ENCODE results near the gene DAP. TPM values are rescaled to one million over a fixed set of nuclear protein-coding genes. Genes with fewer than 3 reads are reported as not detected.
"Not testable (repeated sequence)": the region's sequence is repeated elsewhere in the genome, so short reads cannot be mapped to it uniquely, and the experiment has no call there.

DAP gene
- polyA plus RNA-seq, 1 experiment: 117 TPM

DNA sequence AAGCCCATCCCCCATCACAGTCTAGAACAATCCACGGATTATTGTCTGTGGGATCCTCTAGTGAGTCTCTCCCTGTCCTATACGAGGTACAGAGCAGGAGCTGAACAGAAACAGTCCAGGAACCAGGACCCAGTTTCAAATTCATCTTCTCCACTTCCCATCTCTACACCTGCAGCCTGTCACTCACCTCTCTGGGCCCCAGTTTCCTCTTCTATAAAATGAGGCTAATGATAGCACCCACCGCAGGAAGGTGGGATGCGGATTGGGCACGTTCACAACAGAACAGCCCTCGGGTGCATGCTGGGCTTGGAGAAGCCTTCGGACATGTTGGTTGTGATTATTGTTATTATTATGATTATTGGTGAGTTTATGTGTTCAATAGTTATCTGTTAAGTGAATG is 118.7 kb downstream of the DAP start:
- H3K27me3 ChIP-seq (ENCODE audit: control insufficient read depth, insufficient read depth, low read length): no peaks in the 10 kb centered on the region
- TF ChIP-seq, protein P1, sequence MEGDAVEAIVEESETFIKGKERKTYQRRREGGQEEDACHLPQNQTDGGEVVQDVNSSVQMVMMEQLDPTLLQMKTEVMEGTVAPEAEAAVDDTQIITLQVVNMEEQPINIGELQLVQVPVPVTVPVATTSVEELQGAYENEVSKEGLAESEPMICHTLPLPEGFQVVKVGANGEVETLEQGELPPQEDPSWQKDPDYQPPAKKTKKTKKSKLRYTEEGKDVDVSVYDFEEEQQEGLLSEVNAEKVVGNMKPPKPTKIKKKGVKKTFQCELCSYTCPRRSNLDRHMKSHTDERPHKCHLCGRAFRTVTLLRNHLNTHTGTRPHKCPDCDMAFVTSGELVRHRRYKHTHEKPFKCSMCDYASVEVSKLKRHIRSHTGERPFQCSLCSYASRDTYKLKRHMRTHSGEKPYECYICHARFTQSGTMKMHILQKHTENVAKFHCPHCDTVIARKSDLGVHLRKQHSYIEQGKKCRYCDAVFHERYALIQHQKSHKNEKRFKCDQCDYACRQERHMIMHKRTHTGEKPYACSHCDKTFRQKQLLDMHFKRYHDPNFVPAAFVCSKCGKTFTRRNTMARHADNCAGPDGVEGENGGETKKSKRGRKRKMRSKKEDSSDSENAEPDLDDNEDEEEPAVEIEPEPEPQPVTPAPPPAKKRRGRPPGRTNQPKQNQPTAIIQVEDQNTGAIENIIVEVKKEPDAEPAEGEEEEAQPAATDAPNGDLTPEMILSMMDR (IDR thresholded peaks at IDR 0.05; ENCODE audit: low read depth, low read length): no peak
- DNase-seq (ENCODE audit: low read depth, low spot score): no peak
- CTCF ChIA-PET: no interaction called here
- H3K27ac ChIP-seq (ENCODE audit: low read depth, low read length): no peak overlapping the region
- POLR2A ChIA-PET: no interaction called here
- H3K9me3 ChIP-seq (ENCODE audit: control insufficient read depth, insufficient read depth, low read length): peaks cover 12% of the 10 kb centered on the region
- no peak overlapping the region for H3K4me3 ChIP-seq (ENCODE audit: low read depth, low read length)

DNA sequence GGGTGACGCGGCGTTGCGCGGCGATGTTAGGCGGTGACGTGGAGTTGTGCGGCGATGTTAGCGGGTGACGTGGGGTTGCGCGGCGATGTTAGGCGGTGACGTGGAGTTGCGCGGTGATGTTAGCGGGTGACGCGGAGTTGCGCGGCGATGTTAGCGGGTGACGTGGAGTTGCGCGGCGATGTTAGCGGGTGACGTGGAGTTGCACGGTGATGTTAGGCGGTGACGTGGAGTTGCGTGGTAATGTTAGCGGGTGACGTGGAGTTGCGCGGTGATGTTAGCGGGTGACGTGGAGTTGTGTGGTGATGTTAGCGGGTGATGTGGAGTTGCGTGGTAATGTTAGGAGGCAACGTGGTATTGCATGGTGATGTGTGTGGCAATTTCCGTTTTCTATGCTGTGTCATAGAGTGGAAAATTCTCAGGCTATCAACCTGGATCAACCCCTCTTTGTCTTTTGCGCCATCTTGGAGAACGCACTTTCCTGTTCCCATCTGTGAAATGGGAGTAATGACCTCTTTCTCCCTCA is 121.1 kb downstream of the DAP start:
- CTCF ChIA-PET: interaction anchor here (0.8 kb wide), 1 partner anchor 187 kb away, joined by 3 read pairs; no protein-coding TSS in a partner anchor
- no peak overlapping the region for H3K27ac ChIP-seq (ENCODE audit: low read depth, low read length)
- TF ChIP-seq, protein P1 (IDR thresholded peaks at IDR 0.05; ENCODE audit: low read depth, low read length): no peak
- H3K27me3 ChIP-seq (ENCODE audit: control insufficient read depth, insufficient read depth, low read length): no peaks in the 10 kb centered on the region
- no peak for DNase-seq (ENCODE audit: low read depth, low spot score)
- peaks cover 12% of the 10 kb centered on the region for H3K9me3 ChIP-seq (ENCODE audit: control insufficient read depth, insufficient read depth, low read length)
- POLR2A ChIA-PET: no interaction called here
- no peak overlapping the region for H3K4me3 ChIP-seq (ENCODE audit: low read depth, low read length)

DNA sequence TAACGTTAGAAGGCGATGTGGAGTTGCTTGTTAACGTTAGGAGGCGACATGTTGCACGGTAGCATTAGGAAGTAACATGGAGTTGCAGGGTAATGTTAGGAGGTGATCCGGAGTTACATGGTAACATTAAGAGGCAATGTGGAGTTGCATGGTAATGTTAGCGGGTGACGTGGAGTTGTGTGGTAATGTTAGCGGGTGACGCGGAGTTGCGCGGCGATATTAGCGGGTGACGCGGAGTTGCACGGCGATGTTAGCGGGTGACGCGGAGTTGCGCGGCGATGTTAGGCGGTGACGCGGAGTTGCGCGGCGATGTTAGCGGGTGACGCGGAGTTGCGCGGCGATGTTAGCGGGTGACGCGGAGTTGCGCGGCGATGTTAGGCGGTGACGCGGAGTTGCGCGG is 122.3 kb downstream of the DAP start:
- H3K27me3 ChIP-seq (ENCODE audit: control insufficient read depth, insufficient read depth, low read length); H3K4me3 ChIP-seq (ENCODE audit: low read depth, low read length); CTCF ChIA-PET; POLR2A ChIA-PET; H3K27ac ChIP-seq (ENCODE audit: low read depth, low read length); DNase-seq (ENCODE audit: low read depth, low spot score): not testable (repeated sequence)
- H3K9me3 ChIP-seq (ENCODE audit: control insufficient read depth, insufficient read depth, low read length): peaks cover 12% of the 10 kb centered on the region

DNA sequence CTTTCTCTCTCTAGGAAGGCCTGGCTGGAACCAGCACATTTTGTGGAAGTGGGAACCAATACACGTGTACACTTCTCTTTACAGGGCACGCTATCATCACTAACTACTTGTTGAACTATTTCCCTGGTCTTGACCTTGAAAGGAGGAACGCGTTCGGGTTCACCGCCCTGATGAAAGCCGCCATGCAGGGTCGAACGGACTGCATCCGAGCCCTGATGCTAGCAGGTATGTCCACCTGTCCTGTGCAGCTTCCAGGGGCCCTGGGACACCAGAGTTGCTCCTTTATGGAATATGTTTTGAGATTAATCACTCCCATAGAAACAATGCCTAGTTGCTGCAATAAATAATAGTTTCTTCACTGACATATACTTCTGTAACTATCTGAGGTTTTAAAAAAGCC is 123.1 kb downstream of the DAP start:
- no peak for DNase-seq (ENCODE audit: low read depth, low spot score)
- H3K9me3 ChIP-seq (ENCODE audit: control insufficient read depth, insufficient read depth, low read length): peaks cover 12% of the 10 kb centered on the region
- ChIA-PET POLR2A (no interaction called here), CTCF (interaction anchor here (1.1 kb wide), 1 partner anchor 10 kb away, joined by 6 read pairs; no protein-coding TSS in a partner anchor)
- TF ChIP-seq, protein P1 (IDR thresholded peaks at IDR 0.05; ENCODE audit: low read depth, low read length): no peak
- H3K27ac ChIP-seq (ENCODE audit: low read depth, low read length): no peak overlapping the region
- H3K4me3 ChIP-seq (ENCODE audit: low read depth, low read length): no peak overlapping the region
- H3K27me3 ChIP-seq (ENCODE audit: control insufficient read depth, insufficient read depth, low read length): no peaks in the 10 kb centered on the region

DNA sequence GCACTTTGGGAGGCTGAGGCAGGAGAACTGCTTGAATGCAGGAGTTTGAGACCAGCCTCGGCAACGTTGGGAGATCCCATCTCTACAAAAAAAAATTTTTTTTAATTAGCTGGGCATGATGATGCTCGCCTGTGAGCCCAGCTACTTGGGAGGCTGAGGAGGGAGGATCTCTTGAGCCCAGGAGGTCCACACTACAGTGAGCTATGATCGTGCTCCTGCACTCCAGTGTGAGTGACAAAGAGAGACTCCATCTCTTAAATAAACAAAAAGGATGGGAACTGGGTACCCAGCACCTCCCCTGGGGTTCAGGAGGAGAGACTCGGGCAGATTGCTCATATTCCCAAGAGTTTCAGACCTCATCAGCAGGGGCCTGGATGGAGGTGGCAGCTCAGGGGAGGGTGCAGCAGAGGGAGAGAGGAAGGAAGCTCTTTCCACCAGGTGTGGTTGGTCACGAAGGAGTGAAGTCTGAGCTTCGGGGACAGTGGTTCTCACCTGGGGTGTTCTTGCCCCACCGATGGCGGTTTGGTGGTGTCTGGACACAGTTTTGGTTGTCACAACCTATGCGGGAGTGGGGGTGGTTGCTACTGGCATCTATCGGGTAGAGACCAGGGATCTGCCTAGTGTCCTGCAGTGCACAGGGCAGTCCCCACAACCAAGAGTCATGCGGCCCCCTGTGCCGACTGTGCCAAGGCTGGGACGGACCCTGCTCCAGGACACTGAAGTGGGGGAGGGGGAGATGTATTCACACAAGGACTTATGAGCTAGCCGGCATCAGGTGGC is 124.5 kb downstream of the DAP start:
- H3K27me3 ChIP-seq (ENCODE audit: control insufficient read depth, insufficient read depth, low read length): no peaks in the 10 kb centered on the region
- DNase-seq (ENCODE audit: low read depth, low spot score): no peak
- H3K4me3 ChIP-seq (ENCODE audit: low read depth, low read length): no peak overlapping the region
- CTCF ChIA-PET: interaction anchor here (1.1 to 1.3 kb wide), 2 partner anchors 9 to 184 kb away, joined by 5 to 6 read pairs; no protein-coding TSS in a partner anchor
- POLR2A ChIA-PET: no interaction called here
- no peak overlapping the region for H3K27ac ChIP-seq (ENCODE audit: low read depth, low read length)
- TF ChIP-seq, protein P1 (IDR thresholded peaks at IDR 0.05; ENCODE audit: low read depth, low read length): no peak
- H3K9me3 ChIP-seq (ENCODE audit: control insufficient read depth, insufficient read depth, low read length): peaks cover 16% of the 10 kb centered on the region

All from AG04450 (cell line).